B cell (primary cell): ENCODE data around the gene TBC1D14.

ENCODE experiments used
- CTCF ChIP-seq: fragments of 200-600 bp; IDR thresholded peaks from one replicate; pipeline ENCODE4 v1.8.0; 2022; ENCODE audit warnings: antibody characterized with exemption, mild to moderate bottlenecking
- EZH2 ChIP-seq: IDR thresholded peaks from 2 replicates; pipeline ENCODE4 v1.6.1; 2012; ENCODE audit warnings: borderline replicate concordance, low read depth, mild to moderate bottlenecking, moderate library complexity, low read length; ENCODE audit not compliant: insufficient read depth, poor library complexity, severe bottlenecking

GRCh38 chr4:7020856-7021255, 111.2 kb downstream of the TBC1D14 start:
- TF ChIP-seq CTCF (no peak), EZH2 (no peak)
